LNCaP clone FGC (cell line): ENCODE measurements around the gene NPY.

Experiments
- DNase-seq: peaks from one replicate; pipeline ENCODE4 v3.0.0-alpha.2; 2011; ENCODE audit warnings: low read depth
- H3K4me3 ChIP-seq: 2 replicates; pipeline ENCODE4 v1.5.1; 2011; ENCODE audit warnings: mild to moderate bottlenecking, low read depth, low read length, control low read depth
- CTCF ChIP-seq: IDR thresholded peaks from 2 replicates; pipeline ENCODE4 v1.5.1; 2012; ENCODE audit warnings: mild to moderate bottlenecking; ENCODE audit not compliant: control insufficient read depth, insufficient read depth; ENCODE audit errors: extremely low read depth

Gene NPY

GRCh38 chr7:24328050-24328449 is 44.1 kb downstream of the NPY start:
- no peak overlapping the region for H3K4me3 ChIP-seq
- no peak for DNase-seq
- TF ChIP-seq CTCF = no peak

GRCh38 chr7:24328894-24329293 is 44.9 kb downstream of the NPY start:
- DNase-seq = no peak
- TF ChIP-seq CTCF = no peak
- no peak overlapping the region for H3K4me3 ChIP-seq

- no peak overlapping the region for H3K4me3 ChIP-seq
- no peak for DNase-seq
- TF ChIP-seq CTCF = no peak
Observed at GRCh38 chr7:24334012-24334411, 50.0 kb downstream of the NPY start.

- no peak for TF ChIP-seq CTCF
- H3K4me3 ChIP-seq = no peak overlapping the region
- DNase-seq = no peak
Observed at GRCh38 chr7:24334627-24335026, 50.6 kb downstream of the NPY start.

GRCh38 chr7:24336461-24336860 is 52.5 kb downstream of the NPY start:
- no peak for TF ChIP-seq CTCF
- no peak overlapping the region for H3K4me3 ChIP-seq

GRCh38 chr7:24337180-24337579 is 53.2 kb downstream of the NPY start:
- DNase-seq = no peak
- no peak for TF ChIP-seq CTCF
- H3K4me3 ChIP-seq = no peak overlapping the region

More at GRCh38 chr7:24336461-24336860, 52.5 kb downstream of the NPY start:
- DNase-seq = no peak

GRCh38 chr7:24339575-24339974 is 55.6 kb downstream of the NPY start:
- no peak for DNase-seq
- TF ChIP-seq CTCF = no peak
- no peak overlapping the region for H3K4me3 ChIP-seq
